Cardiac fibroblast (primary cell): ENCODE measurements around the gene SYN1.
"Not testable (repeated sequence)": the region's sequence is repeated elsewhere in the genome, so short reads cannot be mapped to it uniquely, and the experiment has no call there.

ENCODE experiments used
- DNase-seq, 2 donors: peaks; one replicate each; pipeline versions ENCODE4 v3.0.0 to v3.0.0-alpha.2; 2010; ENCODE audit warnings: low read depth in 2 of 2
- H3K4me3 ChIP-seq, 2 donors: replicated peaks in 1 of 2; 1 replicate in 1 of 2; 2 replicates in 1 of 2; pipeline ENCODE4 v1.5.1; 2011; ENCODE audit warnings: low read depth in 2 of 2, low read length in 2 of 2, mild to moderate bottlenecking in 2 of 2, moderate library complexity in 1 of 2
- TF ChIP-seq, protein P1 (sequence below): IDR thresholded peaks from one replicate; pipeline ENCODE4 v1.5.1; 2011; ENCODE audit warnings: low read depth, mild to moderate bottlenecking, low read length, inconsistent platforms

SYN1 gene

DNA sequence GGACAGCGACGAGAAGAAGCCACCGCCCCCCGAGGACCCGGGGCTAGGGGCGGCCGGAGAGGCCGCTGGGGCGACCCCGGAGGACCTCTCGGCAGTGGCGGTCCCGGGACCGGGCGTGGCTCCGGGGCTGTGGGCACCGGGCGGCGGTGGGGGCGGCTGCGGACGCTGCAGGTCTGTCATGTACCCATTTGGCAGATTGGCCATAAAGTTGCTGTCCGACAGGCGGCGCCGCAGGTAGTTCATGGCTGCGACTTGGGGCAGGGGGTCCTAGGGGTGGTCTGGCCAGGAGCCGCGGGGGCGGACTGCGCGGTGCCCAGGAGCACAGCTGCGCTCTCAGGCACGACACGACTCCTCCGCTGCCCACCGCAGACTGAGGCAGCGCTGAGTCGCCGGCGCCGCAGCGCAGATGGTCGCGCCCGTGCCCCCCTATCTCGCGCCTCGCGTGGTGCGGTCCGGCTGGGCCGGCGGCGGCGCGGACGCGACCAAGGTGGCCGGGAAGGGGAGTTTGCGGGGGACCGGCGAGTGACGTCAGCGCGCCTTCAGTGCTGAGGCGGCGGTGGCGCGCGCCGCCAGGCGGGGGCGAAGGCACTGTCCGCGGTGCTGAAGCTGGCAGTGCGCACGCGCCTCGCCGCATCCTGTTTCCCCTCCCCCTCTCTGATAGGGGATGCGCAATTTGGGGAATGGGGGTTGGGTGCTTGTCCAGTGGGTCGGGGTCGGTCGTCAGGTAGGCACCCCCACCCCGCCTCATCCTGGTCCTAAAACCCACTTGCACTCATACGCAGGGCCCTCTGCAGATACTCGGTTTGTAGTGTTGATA lies at the start of gene SYN1:
SYN1 (minus strand) TSS at position 372 of the 817 bp plus-strand sequence; CDS start at position 243, 129 bp downstream.
- H3K4me3 ChIP-seq: peak within 1 kb of the TSS; percentile 39 to 51
- TF ChIP-seq, protein P1, sequence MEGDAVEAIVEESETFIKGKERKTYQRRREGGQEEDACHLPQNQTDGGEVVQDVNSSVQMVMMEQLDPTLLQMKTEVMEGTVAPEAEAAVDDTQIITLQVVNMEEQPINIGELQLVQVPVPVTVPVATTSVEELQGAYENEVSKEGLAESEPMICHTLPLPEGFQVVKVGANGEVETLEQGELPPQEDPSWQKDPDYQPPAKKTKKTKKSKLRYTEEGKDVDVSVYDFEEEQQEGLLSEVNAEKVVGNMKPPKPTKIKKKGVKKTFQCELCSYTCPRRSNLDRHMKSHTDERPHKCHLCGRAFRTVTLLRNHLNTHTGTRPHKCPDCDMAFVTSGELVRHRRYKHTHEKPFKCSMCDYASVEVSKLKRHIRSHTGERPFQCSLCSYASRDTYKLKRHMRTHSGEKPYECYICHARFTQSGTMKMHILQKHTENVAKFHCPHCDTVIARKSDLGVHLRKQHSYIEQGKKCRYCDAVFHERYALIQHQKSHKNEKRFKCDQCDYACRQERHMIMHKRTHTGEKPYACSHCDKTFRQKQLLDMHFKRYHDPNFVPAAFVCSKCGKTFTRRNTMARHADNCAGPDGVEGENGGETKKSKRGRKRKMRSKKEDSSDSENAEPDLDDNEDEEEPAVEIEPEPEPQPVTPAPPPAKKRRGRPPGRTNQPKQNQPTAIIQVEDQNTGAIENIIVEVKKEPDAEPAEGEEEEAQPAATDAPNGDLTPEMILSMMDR: no peak
- peak; percentile 77 to 88 for DNase-seq

DNA sequence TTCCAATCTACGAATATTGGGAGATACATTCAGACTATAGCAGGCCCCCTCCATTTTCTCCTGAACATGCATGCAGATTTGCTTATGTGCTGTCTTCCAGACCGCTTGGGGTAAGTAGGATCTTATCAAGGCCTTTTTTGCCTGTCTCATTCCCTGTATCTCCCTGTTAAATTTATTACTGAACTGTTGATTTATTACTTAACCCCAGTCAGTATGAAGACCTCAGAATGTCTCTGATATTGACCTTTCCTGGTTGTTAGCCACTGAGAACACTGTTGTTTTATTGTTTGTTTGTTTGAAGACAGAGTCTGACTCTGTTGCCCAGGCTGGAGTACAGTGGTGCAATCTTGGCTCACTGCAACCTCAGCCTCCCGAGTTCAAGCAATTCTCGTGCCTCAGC lies 46.1 kb upstream of the SYN1 start:
- DNase-seq, H3K4me3 ChIP-seq: not testable (repeated sequence)

DNA sequence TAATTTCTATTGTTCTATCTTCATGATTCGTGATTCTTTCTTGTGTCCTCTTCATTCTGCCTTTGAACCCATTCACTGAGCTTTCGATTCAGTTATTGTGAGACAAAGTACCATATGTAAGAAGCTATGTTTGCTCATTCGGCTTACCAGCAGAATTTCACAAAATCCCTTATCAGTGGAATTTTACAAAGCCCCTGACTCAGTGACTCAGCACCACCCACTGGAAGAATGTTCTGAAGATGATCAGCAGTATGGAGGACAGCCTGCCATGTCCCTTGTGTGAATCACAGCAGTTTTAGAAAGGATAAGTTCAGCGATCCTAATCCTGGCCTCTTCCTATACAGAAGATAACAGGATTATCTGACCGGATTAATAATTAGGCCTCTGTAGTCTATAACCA lies 45.1 kb upstream of the SYN1 start:
- peak; percentile 46 to 51 for DNase-seq
- no peak overlapping the region for H3K4me3 ChIP-seq
- TF ChIP-seq, protein P1: no peak

DNA sequence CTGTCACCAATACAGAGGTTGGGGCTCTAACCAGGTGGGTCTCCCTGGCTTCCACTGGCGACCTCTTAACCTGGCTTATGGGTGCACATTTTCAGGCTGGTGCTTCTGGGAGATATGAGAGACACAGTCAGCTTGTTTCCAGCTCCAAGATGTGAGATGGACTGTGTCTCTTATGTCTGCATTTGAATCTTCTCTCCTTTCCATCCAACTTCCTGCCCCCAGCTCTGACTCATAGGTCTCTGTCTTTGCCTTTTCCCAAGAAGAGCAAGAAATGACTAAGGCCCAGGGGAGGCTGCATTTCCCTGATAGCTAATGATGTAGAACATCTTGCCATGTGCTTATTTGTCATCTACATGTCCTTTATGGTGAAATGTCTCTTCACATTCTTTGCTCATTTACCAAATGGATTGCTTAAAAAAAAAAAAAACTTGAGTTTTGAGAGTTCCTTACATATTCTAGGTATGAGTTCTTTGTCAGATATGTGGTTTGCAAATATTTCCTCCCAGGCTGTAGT lies 42.5 kb upstream of the SYN1 start:
- peak; percentile 87 to 97 for DNase-seq
- no peak overlapping the region for H3K4me3 ChIP-seq
- TF ChIP-seq, protein P1: no peak

- no peak for DNase-seq
- no peak overlapping the region for H3K4me3 ChIP-seq
- TF ChIP-seq, protein P1: no peak
These were observed 41.9 kb upstream of the SYN1 start for GRCh38 chrX:47661539-47661938.

DNA sequence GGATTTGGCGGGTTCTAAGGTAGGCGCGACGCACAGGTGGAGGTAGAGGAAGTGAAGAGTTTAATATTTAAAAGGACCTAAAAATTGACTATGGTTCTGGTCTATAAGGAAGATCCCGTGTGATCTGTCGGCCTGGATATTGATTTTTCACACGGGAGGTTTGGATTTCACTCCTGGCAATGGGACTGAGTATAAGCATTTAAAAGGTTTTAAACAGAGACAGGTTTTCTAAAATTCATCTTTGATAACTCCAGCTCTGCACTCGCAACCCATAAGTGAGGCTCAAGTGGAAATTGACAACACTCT lies 39.7 kb upstream of the SYN1 start:
- H3K4me3 ChIP-seq: peak overlapping the region; percentile 62 to 65
- no peak for DNase-seq
- TF ChIP-seq, protein P1: no peak

- TF ChIP-seq, protein P1: no peak
- peak; percentile 97 for DNase-seq
These were observed 39.2 kb upstream of the SYN1 start, which contains the start of gene UXT for GRCh38 chrX:47658684-47659420. UXT (minus strand) TSS chrX:47659180; CDS start chrX:47658927, 253 bp downstream.

More at GRCh38 chrX:47658684-47659420, 39.2 kb upstream of the SYN1 start, which contains the start of gene UXT:
- peak within 1 kb of the TSS; percentile 62 to 65 for H3K4me3 ChIP-seq
